BE2C (cell line): ENCODE measurements around the gene SSR4.

Source experiments
- DNase-seq: peaks from one replicate; pipeline ENCODE4 v3.0.0-alpha.2; 2020
- H3K27me3 ChIP-seq: fragments of 250-450 bp; sonication (Bioruptor Pico); 2 replicates; pipeline ENCODE4 v1.5.1; 2020; ENCODE audit warnings: mild to moderate bottlenecking
- H3K36me3 ChIP-seq: fragments of 250-450 bp; sonication (Bioruptor Pico); 2 replicates; pipeline ENCODE4 v1.5.1; 2020; ENCODE audit warnings: mild to moderate bottlenecking
- H3K4me1 ChIP-seq: fragments of 250-450 bp; sonication (Bioruptor Pico); 2 replicates; pipeline ENCODE4 v1.5.1; 2020
- H3K4me3 ChIP-seq: 2 replicates; pipeline ENCODE4 v1.5.1; 2011; ENCODE audit warnings: low read depth, low read length
- H3K9me3 ChIP-seq: fragments of 250-450 bp; sonication (Bioruptor Pico); 2 replicates; pipeline ENCODE4 v1.5.1; 2020
- TF ChIP-seq, protein P1 (sequence below): IDR thresholded peaks from 2 replicates; pipeline ENCODE4 v1.5.1; 2012; ENCODE audit warnings: mild to moderate bottlenecking, low read depth, low read length

Gene SSR4

GRCh38 chrX:153779891-153780677, 14.4 kb upstream of the SSR4 start:
- H3K4me3 ChIP-seq: no peak overlapping the region
- H3K27me3 ChIP-seq: no peaks in the 10 kb centered on the region
- H3K36me3 ChIP-seq: no peaks in the 10 kb centered on the region
- TF ChIP-seq, protein P1, sequence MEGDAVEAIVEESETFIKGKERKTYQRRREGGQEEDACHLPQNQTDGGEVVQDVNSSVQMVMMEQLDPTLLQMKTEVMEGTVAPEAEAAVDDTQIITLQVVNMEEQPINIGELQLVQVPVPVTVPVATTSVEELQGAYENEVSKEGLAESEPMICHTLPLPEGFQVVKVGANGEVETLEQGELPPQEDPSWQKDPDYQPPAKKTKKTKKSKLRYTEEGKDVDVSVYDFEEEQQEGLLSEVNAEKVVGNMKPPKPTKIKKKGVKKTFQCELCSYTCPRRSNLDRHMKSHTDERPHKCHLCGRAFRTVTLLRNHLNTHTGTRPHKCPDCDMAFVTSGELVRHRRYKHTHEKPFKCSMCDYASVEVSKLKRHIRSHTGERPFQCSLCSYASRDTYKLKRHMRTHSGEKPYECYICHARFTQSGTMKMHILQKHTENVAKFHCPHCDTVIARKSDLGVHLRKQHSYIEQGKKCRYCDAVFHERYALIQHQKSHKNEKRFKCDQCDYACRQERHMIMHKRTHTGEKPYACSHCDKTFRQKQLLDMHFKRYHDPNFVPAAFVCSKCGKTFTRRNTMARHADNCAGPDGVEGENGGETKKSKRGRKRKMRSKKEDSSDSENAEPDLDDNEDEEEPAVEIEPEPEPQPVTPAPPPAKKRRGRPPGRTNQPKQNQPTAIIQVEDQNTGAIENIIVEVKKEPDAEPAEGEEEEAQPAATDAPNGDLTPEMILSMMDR: no peak
- DNase-seq: no peak
- H3K4me1 ChIP-seq: peaks cover 20% of the 10 kb centered on the region
- H3K9me3 ChIP-seq: no peaks in the 10 kb centered on the region

DNA sequence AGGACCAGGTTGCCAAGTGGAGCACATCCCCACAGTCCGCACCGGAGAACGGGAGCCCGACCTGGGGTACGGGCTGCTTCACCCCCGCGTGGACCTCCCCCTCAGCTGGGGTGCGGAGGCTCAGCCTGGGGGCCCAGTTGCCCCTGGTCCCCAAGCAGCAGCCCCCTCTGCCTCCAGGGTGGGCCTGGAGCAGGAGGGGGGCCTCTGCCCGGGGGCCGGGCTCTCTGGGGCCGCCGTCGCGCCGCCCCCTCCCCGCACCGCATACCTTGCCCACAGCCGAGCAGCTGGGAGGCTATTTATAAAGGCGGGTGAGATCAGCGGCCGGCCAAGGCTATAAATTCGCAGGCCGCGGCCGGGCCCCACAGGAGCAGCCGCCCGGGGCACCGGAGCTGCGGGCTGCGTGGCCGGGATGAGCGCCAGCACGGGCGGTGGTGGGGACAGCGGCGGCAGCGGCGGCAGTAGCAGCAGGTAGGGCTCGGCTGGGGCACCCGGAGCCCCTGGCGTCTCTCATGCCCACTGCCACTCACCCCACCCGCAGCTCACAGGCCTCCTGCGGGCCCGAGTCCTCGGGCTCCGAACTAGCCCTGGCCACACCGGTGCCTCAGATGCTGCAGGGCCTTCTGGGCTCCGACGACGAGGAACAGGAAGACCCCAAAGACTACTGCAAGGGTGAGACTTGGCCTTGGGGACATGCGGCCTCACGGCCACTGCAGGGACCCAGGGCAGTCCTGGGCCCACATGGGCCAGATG, 13.6 kb upstream of the SSR4 start, which contains the start of gene SRPK3:
Gene SRPK3, plus strand, starts transcription at position 364 of the 750 bp plus-strand sequence. Its CDS starts 46 bp downstream, at position 410.
- TF ChIP-seq, protein P1: no peak
- peak; percentile 39 for DNase-seq
- H3K27me3 ChIP-seq: no peaks in the 10 kb centered on the region
- no peak within 1 kb of the TSS for H3K4me3 ChIP-seq
- H3K36me3 ChIP-seq: 0 out of 2 replicates have a peak, but pooled peaks cover 4% of the 10 kb centered on the region
- H3K9me3 ChIP-seq: no peaks in the 10 kb centered on the region
- H3K4me1 ChIP-seq: peaks cover 20% of the 10 kb centered on the region

DNA sequence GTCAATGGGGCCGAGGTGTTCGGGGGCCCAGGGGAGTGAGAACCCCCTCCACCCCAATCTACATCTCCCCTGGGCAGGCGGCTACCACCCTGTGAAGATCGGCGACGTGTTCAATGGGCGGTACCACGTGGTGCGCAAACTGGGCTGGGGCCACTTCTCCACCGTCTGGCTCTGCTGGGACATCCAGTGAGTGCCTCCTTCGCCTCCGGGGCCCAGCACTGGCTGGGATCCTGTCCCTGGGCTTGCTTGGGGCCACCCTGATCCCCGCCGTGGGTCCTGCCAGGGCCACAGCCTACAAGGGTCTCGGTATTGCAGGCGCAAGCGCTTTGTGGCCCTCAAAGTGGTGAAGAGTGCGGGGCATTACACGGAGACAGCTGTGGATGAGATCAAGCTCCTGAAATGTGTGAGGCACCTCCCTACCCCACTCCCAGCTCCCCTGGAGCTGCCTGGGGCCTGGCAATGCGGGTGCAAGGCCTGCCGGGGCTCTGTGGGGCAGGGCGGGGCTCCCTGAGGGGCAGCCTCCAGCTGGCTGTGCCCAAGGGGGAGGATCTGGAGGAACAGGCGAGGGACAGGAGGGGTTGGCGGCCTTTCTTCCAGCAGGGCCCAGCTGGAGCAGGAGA, 12.9 kb upstream of the SSR4 start:
- no peaks in the 10 kb centered on the region for H3K27me3 ChIP-seq
- TF ChIP-seq, protein P1: no peak
- H3K9me3 ChIP-seq: no peaks in the 10 kb centered on the region
- no peak for DNase-seq
- 0 out of 2 replicates have a peak, but pooled peaks cover 4% of the 10 kb centered on the region for H3K36me3 ChIP-seq
- H3K4me1 ChIP-seq: peaks cover 20% of the 10 kb centered on the region
- H3K4me3 ChIP-seq: no peak overlapping the region

- TF ChIP-seq, protein P1: peak; percentile 45
- 0 out of 2 replicates have a peak, but pooled peaks cover 4% of the 10 kb centered on the region for H3K36me3 ChIP-seq
- no peaks in the 10 kb centered on the region for H3K27me3 ChIP-seq
- no peak overlapping the region for H3K4me3 ChIP-seq
- H3K9me3 ChIP-seq: no peaks in the 10 kb centered on the region
- peaks cover 20% of the 10 kb centered on the region for H3K4me1 ChIP-seq
- peak; percentile 62 for DNase-seq
Measured at GRCh38 chrX:153782313-153782712, 12.2 kb upstream of the SSR4 start.

GRCh38 chrX:153782871-153783270, 11.6 kb upstream of the SSR4 start:
- Histone ChIP-seq H3K4me1 (peaks cover 20% of the 10 kb centered on the region), H3K27me3 (no peaks in the 10 kb centered on the region), H3K36me3 (0 out of 2 replicates have a peak, but pooled peaks cover 4% of the 10 kb centered on the region), H3K4me3 (no peak overlapping the region), H3K9me3 (no peaks in the 10 kb centered on the region)
- DNase-seq: no peak
- TF ChIP-seq, protein P1: no peak
